Amygdala (tissue), 56 donors: ENCODE results near the gene BOLA2B.
"Not testable (repeated sequence)": the region's sequence is repeated elsewhere in the genome, so short reads cannot be mapped to it uniquely, and the experiment has no call there.

Source experiments
- DNase-seq, 56 donors: peaks; one replicate each; lab custom pipeline; 2025; lab: John Stamatoyannopoulos, UW

Gene BOLA2B

DNA sequence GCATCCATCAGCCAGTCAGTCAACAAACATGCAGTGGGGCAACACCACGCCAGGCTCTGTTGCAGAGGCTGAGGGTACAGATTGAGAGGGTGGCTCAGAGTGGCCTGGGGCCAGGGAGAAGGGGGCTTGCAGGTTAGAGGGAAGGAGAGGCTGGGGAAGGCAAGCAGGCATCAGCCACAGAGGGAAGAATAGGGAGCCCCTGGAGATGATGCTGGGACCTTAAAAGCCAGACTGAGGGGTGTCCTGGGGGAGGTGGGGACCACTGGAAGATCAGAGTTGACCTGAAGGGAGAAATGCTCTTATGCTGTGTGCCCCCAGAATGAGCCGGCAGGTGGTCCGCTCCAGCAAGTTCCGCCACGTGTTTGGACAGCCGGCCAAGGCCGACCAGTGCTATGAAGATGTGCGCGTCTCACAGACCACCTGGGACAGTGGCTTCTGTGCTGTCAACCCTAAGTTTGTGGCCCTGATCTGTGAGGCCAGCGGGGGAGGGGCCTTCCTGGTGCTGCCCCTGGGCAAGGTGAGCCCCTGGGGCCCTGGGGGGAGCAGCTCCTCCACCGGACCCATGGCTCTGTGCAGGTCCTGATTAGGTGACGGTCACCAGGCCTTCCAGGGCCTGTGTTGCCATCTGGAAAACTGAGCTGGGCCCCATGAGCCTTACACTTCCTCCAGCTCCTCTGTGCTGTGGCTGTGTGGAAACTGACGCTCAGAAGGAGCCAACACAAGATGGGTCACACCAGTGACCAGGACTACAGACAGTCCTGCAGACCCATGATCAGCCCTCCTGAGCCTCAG lies 8.4 kb downstream of the BOLA2B start:
- peak in 2 of 56 donors; percentile 15 to 43 for DNase-seq

DNA sequence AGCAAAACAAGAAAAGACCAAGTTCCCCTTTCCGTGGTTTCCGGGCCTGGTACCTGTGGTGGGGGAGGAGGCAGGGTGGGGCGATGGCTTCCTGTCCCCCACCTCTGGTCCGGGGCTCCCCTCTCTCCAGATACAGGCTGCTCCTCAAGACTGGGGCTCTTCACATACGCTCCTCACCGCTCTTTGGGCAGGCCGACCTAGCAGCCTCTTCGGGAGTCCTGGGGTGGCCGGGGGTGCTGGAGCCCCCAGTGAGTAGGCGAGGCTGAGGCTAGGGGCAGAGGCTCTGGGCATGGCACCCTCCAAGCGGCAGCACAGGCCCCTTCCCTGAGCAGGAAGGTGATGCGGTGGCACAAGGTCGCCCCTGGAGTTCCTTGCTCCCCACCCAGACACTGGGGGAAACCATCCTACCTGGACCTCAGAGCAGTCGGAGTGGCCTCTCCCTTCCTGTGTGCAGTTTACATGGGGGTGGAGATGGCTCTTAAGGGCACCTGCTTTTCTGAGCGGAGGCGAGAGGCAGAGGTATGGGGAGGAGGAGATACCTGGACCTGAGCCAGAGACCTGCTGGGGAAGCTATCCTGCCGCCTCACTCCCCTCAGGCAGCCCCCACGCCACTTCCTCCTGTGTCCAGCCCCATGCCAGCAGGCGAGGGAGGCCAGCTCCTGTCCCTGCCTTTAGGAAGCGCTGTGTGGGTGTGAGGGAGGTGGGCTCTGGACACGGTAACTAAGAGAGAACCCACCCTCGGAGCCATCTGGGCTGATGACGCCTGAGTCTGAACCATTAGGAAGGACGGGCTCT lies 9.2 kb downstream of the BOLA2B start:
- peak in 26 of 56 donors; percentile 2 to 63 (median 36) for DNase-seq

DNA sequence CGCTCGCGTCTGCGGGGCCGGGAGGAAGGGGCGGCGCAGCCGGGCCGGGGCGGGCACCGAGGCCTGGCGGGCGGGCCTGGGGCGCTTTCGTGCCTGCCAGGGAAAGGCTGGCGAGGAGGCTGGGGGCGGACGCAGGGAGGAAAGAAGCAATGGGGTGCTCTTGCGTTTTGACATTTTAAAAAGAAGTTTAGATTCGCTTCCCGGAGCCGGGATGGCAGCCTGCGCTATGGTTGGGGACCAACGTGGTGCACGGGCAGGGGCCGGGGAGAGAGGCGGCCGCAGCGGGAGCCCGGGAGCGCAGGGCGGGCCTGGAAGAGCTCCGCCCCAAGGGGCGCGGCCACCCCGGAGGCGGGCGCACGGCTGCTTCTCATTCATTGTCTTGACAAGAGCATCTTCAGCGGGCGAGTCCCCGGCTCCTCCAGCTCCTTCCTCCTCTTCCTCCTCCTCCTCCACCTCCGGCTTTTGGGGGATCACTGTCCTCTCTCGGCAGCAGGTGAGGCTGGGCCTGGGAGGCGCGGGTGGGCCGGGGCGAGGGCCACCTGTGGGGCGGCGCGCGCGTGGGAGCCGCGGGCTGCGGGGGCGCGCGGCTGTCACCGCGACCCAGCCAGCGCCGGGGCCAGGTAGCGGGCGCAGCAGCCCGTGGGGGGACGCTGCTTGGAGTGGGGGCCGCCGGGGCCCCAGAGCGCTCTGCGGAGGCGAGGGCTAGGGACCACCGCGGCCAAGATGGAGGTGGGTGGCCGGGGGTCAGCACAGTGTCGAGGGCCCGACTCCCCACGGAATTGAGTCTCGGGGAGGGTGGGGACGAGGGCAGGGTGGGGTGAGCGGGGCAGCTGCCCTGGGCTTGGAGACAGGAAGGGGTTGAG lies 10.0 kb downstream of the BOLA2B start, which contains the start of gene CORO1A:
CORO1A (plus strand) TSS at position 370 of the 863 bp plus-strand sequence. CDS start 1,608 bp downstream, outside the sequence.
- peak in 49 of 56 donors; percentile 30 to 91 (median 70) for DNase-seq

DNA sequence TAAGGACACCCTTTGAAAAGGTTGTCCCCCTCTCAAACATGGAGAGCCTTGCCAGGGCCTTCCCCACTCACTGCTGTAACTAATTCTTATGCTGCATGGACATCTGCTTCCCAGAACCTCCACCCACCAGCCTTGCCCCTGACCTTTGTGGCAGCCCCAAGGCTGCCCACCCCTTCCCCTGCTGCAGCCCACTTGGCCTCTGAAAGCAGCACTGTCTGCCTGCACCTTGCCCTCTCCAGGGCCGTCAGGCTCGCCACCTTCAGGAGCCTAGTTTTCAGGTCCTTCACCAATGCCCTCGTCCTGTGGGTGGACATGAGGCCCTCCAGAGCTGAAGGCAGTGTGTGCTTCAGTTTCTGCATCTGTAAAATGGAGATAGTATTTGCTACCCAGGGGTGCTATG lies 12.7 kb downstream of the BOLA2B start:
- no peak for DNase-seq

DNA sequence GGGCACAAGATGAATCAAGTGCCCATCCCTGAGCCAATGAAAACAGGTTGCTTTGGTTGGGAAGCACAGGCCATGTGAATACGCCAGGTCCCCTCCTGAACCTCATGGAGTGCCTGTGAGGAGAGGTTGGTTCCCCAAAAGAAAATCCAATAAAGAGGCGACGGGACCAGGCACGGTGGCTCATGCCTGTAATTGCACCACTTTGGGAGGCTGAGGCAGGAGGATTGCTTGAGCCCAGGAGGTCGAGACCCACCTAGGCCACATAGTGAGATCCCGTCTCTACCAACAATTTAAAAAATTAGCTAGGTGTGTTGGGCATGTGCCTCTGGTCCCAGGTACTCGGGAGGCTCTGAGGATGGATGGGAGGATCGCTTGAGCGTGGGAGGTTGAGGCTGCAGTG lies 13.5 kb downstream of the BOLA2B start:
- no peak for DNase-seq

DNA sequence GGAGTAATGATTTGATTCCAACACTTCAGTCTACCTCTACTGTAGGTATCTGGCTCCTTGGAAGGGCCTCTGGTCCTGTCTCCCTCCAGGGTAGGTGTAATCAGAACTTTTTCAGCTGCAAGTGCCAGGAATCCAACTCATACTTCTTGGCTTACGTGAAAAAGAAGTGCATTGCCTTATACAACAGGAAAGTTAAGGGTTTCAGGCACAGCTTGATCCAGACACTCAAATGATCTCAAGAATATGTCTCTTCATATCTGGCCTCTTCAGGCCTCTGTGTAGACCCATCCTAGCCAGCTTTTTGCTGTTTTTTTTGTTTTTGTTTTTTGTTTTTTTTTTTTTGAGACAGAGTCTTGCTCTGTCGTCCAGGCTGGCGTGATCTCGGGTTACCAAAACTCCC lies 14.3 kb downstream of the BOLA2B start:
- DNase-seq = no peak

DNA sequence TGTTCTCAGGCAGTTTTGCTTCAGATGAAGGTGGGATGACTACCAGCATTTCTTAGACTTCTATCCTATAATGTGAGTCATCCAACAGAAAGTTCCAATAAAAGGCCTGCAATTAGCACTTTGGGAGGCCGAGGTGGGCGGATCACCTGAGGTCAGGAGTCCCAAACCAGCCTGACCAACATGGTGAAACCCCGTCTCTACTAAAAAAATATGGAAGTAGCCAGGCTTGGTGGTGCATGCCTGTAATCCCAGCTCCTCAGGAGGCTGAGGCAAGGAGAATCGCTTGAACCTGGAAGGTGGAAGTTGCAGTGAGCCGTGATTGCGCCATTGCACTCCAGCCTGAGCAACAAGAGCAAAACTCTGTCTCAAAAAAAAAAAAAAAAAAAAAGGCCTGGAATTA lies 16.6 kb downstream of the BOLA2B start:
- not testable (repeated sequence) for DNase-seq

DNA sequence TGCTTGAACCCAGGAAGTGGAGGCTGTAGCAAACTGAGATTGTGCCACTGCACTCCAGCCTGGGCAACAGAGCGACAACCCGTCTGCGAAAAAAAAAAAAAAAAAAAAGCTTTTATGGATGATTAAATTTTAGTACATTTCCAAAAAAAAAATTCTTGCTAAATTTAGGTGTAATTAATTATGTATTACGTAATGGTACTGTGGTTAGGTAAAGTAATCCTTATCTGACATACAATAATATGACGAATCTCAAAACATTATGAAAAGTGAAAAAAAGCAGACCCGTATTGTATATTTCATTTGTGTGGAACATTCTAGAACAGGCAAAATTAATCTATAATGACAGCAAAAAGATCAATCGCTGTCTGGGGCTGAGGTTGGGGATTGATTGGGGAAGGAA lies 20.4 kb downstream of the BOLA2B start:
- DNase-seq = no peak

DNA sequence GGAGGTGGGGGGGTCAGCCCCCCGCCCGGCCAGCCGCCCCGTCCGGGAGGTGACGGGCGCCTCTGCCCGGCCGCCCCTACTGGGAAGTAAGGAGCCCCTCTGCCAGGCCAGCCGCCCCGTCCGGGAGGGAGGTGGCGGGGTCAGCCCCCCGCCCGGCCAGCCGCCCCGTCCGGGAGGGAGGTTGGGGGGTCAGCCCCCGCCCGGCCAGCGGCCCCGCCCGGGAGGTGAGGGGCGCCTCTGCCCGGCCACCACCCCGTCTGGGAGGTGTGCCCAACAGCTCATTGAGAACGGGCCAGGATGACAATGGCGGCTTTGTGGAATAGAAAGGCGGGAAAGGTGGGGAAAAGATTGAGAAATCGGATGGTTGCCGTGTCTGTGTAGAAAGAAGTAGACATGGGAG lies 23.3 kb downstream of the BOLA2B start:
- DNase-seq = not testable (repeated sequence)

DNA sequence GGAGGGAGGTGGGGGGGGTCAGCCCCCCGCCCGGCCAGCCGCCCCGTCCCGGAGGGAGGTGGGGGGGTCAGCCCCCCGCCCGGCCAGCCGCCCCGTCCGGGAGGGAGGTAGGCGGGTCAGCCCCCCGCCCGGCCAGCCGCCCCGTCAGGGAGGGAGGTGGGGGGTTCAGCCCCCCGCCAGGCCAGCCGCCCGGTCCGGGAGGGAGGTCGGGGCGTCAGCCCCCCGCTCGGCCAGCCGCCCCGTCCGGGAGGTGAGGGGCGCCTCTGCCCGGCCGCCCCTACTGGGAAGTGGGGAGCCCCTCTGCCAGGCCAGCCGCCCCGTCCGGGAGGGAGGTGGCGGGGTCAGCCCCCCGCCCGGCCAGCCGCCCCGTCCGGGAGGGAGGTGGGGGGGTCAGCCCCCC lies 24.1 kb downstream of the BOLA2B start:
- not testable (repeated sequence) for DNase-seq

DNA sequence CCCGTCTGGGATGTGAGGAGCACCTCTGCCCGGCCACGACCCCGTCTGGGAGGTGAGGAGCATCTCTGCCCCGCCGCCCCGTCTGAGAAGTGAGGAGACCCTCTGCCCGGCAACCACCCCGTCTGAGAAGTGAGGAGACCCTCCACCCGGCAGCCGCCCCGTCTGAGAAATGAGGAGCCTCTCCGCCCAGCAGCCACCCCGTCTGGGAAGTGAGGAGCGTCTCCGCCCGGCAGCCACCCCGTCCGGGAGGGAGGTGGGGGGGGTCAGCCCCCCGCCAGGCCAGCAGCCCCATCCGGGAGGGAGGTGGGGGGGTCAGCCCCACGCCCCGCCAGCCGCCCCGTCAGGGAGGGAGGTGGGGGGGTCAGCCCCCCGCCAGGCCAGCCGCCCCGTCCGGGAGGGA lies 24.7 kb downstream of the BOLA2B start:
- not testable (repeated sequence) for DNase-seq

DNA sequence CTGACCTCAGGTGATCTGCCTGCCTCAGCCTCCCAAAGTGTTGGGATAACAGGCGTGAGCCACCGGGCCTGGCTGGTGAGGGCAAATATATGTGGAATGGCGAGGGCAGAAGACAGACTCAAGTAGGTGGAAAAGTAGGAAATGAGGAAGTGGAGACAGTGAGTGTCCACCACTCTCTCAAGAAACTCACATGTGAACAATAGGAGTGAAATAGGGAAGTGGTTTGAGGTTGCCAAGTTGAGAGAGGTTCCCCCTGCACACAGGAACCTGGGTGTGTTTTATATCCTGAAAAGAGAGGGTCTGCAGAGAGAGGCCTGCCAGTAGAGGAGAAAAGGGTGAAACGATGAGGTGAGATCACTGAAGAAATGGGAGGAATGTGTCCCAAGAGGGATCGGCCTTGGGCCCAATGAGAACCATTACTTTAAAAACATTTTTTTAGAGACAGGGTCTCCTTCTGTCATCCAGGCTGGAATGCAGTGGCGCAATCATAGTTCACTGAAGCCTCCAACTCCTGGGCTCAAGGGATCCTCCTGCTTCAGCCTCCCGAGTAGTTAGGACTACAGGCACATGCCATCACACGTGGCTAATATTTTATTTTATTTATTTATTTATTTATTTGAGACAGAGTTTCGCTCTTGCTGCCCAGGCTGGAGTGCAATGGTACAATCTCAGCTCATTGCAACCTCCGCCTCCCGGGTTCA lies 27.1 kb downstream of the BOLA2B start:
- peak in 1 of 56 donors; percentile 14 for DNase-seq

DNA sequence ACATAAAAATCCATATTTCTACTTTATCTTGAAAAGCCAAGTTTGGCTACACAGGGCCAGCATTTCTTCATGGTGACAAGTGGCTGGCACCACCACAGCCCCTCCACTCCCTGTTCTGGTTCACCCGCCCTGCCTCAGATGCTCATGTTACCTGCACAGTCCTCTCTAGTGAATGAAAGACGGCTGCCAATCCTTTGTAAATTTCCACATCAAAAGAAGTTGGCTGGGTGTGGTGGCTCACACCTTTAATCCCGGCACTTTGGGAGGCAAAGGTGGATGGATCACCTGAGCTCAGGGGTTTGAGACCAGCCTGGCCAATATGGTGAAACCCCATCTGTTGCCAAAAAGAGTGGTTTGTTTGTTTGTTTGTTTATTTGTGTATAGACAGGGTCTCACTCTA lies 29.9 kb downstream of the BOLA2B start:
- DNase-seq = no peak

DNA sequence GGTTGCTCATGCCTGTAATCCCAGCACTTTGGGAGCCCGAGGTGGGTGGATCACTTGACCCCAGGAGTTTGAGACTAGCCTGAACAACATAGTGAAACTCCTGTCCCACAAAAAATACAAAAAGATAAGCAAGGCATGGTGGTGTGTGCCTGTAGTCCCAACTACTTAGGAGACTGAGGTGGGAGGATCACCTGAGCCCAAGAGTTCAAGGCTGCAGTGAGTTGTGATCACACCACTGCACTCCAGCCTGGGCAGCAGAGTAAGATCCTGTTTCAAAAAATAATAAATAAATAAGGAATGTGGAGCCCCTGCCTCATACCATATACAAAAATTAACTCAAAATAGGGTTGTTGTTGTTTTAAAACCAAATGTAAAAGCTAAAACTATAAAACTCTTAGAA lies 36.3 kb downstream of the BOLA2B start:
- no peak for DNase-seq

DNA sequence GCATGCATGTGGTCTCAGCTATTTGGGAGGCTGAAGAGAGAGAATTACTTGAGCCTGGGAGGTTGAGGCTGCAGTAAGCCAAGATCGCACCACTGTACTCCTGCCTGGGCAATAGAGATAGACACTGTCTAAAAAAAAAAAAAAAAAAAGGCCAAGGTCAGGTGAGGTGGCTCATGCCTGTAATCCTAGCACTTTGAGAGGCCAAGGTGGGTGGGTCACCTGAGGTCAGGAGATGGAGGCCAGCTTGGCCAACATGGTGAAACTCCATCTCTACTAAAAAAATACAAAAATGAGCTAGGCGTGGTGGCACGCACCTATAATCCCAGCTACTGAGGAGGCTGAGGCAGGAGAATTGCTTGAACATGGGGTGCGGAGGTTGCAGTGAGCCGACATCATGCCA lies 38.3 kb downstream of the BOLA2B start:
- no peak for DNase-seq

DNA sequence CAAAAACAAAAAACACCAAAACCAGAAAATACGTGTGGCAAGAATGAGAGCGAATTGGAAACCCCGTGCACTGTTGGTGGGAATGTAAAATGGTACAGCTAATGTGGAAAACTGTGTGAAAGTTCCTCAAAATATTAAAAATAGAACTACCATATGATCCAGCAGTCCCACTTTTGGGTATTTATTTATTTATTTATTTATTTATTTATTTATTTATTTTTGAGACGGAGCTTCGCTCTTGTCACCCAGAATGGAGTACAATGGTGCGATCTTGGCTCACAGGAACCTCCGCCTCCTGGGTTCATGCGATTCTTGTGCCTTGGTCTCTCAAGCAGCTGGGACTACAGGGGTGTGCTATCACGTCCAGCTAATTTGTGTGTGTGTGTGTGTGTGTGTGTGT lies 40.9 kb downstream of the BOLA2B start:
- DNase-seq = no peak

DNA sequence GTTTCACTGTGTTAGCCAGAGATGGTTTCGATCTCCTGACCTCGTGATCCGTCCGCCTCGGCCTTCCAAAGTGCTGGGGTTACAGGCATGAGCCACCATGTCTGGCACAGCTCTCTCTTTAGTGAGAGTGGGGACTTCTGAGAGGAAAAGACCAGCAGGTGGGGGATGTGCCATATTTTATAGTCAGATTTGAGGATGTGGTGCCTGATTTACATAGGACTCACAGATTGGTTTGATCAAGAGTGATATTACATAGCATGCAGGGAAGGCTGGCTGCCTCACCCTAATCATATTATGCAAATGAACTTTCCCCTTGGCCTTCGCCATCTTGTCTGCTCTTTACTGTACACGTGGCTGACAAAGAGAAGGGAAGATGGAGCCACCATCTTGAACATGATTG lies 42.4 kb downstream of the BOLA2B start:
- no peak for DNase-seq

DNA sequence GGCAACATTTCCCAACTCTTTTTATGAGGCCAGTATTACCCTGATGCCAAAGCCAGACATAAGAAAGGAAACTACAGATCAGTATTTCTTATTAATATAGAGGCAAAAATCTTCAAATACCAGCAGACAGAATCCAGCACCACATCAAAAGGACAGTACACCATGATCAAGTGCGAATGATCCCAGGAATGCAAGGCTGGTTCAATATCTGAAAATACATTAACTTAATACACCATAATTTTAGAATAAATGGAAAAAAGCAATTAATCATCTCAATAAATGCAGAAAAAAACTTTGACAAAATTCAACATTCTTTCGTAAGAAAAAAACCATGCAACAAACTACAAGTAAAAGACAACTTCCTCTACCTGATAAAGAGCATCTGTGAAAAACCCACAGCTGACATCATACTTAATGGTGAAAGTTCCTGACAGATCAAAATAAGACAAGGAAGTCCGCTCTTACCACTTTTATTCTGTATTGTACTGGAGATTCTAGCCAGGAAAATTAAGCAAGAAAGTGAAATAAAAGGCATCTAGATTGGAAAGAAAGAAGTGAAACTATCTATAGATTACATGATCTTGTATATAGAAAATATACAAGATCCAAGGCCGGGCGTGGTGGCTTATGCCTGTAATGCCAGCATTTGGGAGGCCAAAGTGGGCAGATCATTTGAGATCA lies 44.1 kb downstream of the BOLA2B start:
- no peak for DNase-seq

DNA sequence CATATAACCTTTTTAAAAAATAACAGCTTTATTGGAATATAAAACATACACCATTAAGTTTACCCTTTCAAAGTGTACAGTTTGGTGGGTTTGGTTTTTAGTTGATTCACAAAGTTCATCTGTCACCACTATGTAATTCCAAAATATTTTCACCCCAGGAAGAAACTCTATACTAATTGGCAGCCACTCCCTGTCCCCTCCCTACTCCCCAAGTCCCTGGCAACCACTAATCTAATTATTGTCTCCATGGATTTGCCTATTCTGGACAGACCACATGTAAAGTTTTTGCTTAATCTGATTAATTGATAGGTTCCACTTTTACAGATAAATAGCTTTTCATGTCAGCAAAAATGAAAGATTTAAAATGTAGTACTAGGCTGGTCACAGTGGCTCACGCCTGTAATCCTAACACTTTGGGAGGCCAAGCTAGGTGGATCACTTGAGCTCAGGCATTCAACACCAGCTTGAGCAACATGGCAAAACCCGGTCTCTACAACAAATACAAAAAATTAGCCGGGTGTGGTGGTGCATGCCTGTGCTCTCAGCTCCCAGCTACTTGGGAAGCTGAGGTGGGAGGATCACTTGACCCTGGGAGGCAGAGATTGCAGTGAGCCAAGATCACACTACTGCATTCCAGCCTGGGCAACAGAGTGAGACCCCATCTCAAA lies 45.5 kb downstream of the BOLA2B start:
- DNase-seq = no peak
